Measurements from ENCODE around the gene OR1A2.
A peak's percentile ranks its signal among the peaks of the same experiment; 100 is the strongest.
"Not testable (repeated sequence)": the region's sequence is repeated elsewhere in the genome, so short reads cannot be mapped to it uniquely, and the experiment has no call there.

Gene OR1A2

GRCh38 chr17:3197219-3197618 is at the start of gene OR1A2:
Gene OR1A2 (plus strand): TSS chr17:3197519. CDS start chr17:3197519, 0 bp downstream.
- DNase-seq, result no peak

GRCh38 chr17:3157218-3157617 is 40.1 kb upstream of the OR1A2 start:
- peak; percentile 19 to 25 for DNase-seq

- peak; percentile 66 to 67 for DNase-seq
Observed at GRCh38 chr17:3167574-3167973, 29.7 kb upstream of the OR1A2 start.

GRCh38 chr17:3189961-3190360 is 7.4 kb upstream of the OR1A2 start:
- DNase-seq, result no peak

- no peak for DNase-seq
Observed at GRCh38 chr17:3207367-3207766, 10.0 kb downstream of the OR1A2 start, which contains the start of gene OR1A1. Gene OR1A1 (plus strand): TSS chr17:3207667. CDS start chr17:3215621, 7,954 bp downstream.

- DNase-seq, result no peak
Observed at GRCh38 chr17:3208484-3208883, 11.2 kb downstream of the OR1A2 start.

- DNase-seq, result no peak
Observed at GRCh38 chr17:3213001-3213400, 15.7 kb downstream of the OR1A2 start.

- DNase-seq, result no peak
Observed at GRCh38 chr17:3213587-3213986, 16.3 kb downstream of the OR1A2 start.

GRCh38 chr17:3219978-3220377 is 22.7 kb downstream of the OR1A2 start:
- DNase-seq, result not testable (repeated sequence)

- no peak for DNase-seq
Observed at GRCh38 chr17:3221850-3222249, 24.5 kb downstream of the OR1A2 start.

- DNase-seq, result peak; percentile 2 to 18
Observed at GRCh38 chr17:3222505-3222904, 25.2 kb downstream of the OR1A2 start.

GRCh38 chr17:3224721-3225352 is 27.5 kb downstream of the OR1A2 start:
- not testable (repeated sequence) for DNase-seq

- DNase-seq, result not testable (repeated sequence)
Observed at GRCh38 chr17:3232300-3232699, 35.0 kb downstream of the OR1A2 start.

- peak; percentile 53 to 65 for DNase-seq
Observed at GRCh38 chr17:3238685-3239084, 41.4 kb downstream of the OR1A2 start.

GRCh38 chr17:3241044-3241443 is 43.7 kb downstream of the OR1A2 start:
- not testable (repeated sequence) for DNase-seq

- peak; percentile 35 to 40 for DNase-seq
Observed at GRCh38 chr17:3244841-3245240, 47.5 kb downstream of the OR1A2 start.

Measured in inflammatory macrophage treated with lipopolysaccharide for 1 hour (primary cell).